GM10847 (cell line): Measurements from ENCODE around the gene IL1B.

Experiments used
- POLR2A ChIP-seq: IDR thresholded peaks from 2 replicates; pipeline ENCODE4 v1.6.1; 2011; ENCODE audit not compliant: insufficient read length; ENCODE audit errors: extremely low read depth

Gene IL1B

GRCh38 chr2:112867701-112868631, 31.4 kb upstream of the IL1B start:
- TF ChIP-seq POLR2A: no peak

GRCh38 chr2:112866128-112866835, 29.7 kb upstream of the IL1B start:
- TF ChIP-seq POLR2A: no peak

- TF ChIP-seq POLR2A: no peak
These were observed 27.5 kb upstream of the IL1B start for GRCh38 chr2:112864072-112864471.

- TF ChIP-seq POLR2A: no peak
These were observed 14.0 kb upstream of the IL1B start for GRCh38 chr2:112850588-112850987.

- TF ChIP-seq POLR2A: no peak
These were observed 13.4 kb upstream of the IL1B start for GRCh38 chr2:112849956-112850355.

GRCh38 chr2:112848833-112849232, 12.3 kb upstream of the IL1B start:
- TF ChIP-seq POLR2A: no peak

- TF ChIP-seq POLR2A: no peak
These were observed 9.5 kb upstream of the IL1B start for GRCh38 chr2:112846031-112846430.

GRCh38 chr2:112843836-112844235, 7.3 kb upstream of the IL1B start:
- no peak for TF ChIP-seq POLR2A

GRCh38 chr2:112843288-112843687, 6.7 kb upstream of the IL1B start:
- TF ChIP-seq POLR2A: no peak

- TF ChIP-seq POLR2A: no peak
These were observed 4.9 kb upstream of the IL1B start for GRCh38 chr2:112841295-112842044.

- no peak for TF ChIP-seq POLR2A
These were observed 3.5 kb upstream of the IL1B start for GRCh38 chr2:112840068-112840445.

- no peak for TF ChIP-seq POLR2A
These were observed 3.0 kb upstream of the IL1B start for GRCh38 chr2:112839407-112840067.

- TF ChIP-seq POLR2A: no peak
These were observed 417 bp downstream of the IL1B start for GRCh38 chr2:112836163-112836560.

GRCh38 chr2:112835536-112836162, 930 bp downstream of the IL1B start:
- no peak for TF ChIP-seq POLR2A

- TF ChIP-seq POLR2A: no peak
These were observed 1.5 kb downstream of the IL1B start for GRCh38 chr2:112835061-112835501.
